ENCODE data around the gene SUN1. TPM values are rescaled to one million over a fixed set of nuclear protein-coding genes. Genes with fewer than 3 reads are reported as not detected.

The SUN1 gene
- total and polyA plus RNA-seq, 10 of the 15 experiments (the other 5 are each of a cell fraction or from before 2014, with no cell fraction given), result 27.8 to 107 (median 65.8) TPM

DNA sequence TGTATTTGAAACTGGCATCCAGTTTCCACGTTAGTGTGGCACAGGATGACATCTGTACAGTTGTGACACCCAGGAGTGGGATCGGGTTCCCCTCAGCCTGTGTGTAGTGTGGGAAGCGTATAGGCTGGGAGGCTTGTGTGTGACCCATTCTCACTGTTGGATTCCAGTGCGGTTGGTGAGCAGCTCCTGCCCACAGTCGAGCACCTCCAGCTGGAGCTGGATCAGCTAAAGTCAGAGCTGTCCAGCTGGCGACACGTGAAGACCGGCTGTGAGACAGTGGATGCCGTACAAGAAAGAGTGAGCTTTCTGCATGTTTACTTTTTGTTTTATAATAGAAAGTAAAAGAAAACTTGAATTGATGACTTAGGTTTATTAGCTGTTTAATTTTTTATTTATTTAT lies 25.4 kb downstream of the SUN1 start:
- no peak for FAIRE-seq
- ChIA-PET CTCF (interaction anchor here (1.9 kb wide), 1 partner anchor 16 kb away, joined by 7 read pairs; no protein-coding TSS in a partner anchor), POLR2A (no interaction called here), SMC1A (ENCODE audit: uncharacterized antibody, unreplicated experiment) (interaction anchor here (0.6 kb wide), 1 partner anchor 360 kb away, joined by 3 read pairs; no protein-coding TSS in a partner anchor), RAD21 (ENCODE audit: unreplicated experiment) (no interaction called here)
- BruUV-seq (replicated peaks), result no TSS peak
- no peaks in the 10 kb centered on the region for H3K79me2 ChIP-seq (ENCODE audit: control insufficient read depth, insufficient read depth, low read length)
- in situ Hi-C loops (cut with MboI) (no loop called here), intact Hi-C loops (cut with micrococcal nuclease; ENCODE audit: unreplicated experiment) (no loop called here)
- H3K27ac ChIP-seq (ENCODE audit: control insufficient read depth, insufficient read depth), result no peak overlapping the region
- no peak overlapping the region for H3K9ac ChIP-seq (ENCODE audit: control insufficient read depth, insufficient read depth, low read length)
- H3K4me3 ChIP-seq, result no peak overlapping the region
- no peak for DNase-seq (ENCODE audit: low read depth, low spot score)
- no peak for ATAC-seq
- H3K36me3 ChIP-seq (ENCODE audit: control insufficient read depth in 2 of 2, insufficient read depth in 2 of 2, low read length in 1 of 2), result peaks cover 35 to 55% of the 10 kb centered on the region in 2 experiments
- no peaks in the 10 kb centered on the region for H3K4me1 ChIP-seq (ENCODE audit: control insufficient read depth, insufficient read depth, low read length)
- H2AFZ ChIP-seq (ENCODE audit: control insufficient read depth, low read depth, low read length), result no peak overlapping the region
- H3K4me2 ChIP-seq (ENCODE audit: control insufficient read depth, insufficient read depth), result no peak overlapping the region
- 98% methylated on average over 9 of the region's 9 CpGs for WGBS (ENCODE audit: insufficient coverage, insufficient replicate concordance, low lambda C conversion rate, missing lambda C conversion rate)
- no peak for TF ChIP-seq SUPT20H (IDR thresholded peaks at IDR 0.05; ENCODE audit: borderline replicate concordance, control insufficient read depth, low read depth, low read length)
- no peaks in the 10 kb centered on the region for H3K27me3 ChIP-seq (replicated peaks in 1 of 2; ENCODE audit: control insufficient read depth in 2 of 2, insufficient read depth in 2 of 2, low read length in 1 of 2)
- no peaks in the 10 kb centered on the region for H4K20me1 ChIP-seq (ENCODE audit: control insufficient read depth, insufficient read depth)
- H3K9me3 ChIP-seq (replicated peaks; ENCODE audit: control insufficient read depth, insufficient read depth, low read length), result no peaks in the 10 kb centered on the region

DNA sequence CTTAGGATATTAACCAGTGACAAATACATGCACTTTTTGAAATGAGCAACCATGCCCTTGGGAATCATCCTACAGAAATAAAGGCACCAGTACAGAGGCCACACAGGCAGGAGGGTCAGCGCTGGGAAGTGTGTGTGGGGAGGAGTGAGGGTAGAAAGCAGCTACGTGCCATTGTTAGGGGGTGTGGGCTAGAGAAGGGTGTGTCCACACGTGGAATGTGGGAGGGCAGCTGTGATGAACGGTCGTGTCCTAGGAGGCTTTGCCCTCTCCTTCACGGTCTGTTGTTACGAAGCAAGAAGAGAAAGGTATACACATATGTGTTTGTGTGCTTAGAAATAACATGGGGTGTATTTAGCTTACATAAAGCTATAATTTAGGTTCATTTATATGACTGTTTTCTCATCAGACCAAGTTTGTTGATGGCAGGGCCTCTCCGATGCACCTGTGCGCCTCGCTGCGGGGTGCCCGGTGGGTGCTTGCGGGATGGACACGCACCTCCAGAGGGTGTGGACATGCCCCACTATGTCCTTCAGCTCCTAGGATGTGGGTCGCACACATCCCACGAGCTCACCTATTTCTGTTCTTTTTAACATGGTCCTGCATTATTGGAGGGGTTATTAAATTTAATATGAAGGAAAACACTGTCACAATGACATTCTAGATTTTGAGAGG lies 27.2 kb downstream of the SUN1 start:
- WGBS (ENCODE audit: insufficient coverage, insufficient replicate concordance, low lambda C conversion rate, missing lambda C conversion rate), result 94% methylated on average over 16 of the region's 16 CpGs
- Histone ChIP-seq H4K20me1 (ENCODE audit: control insufficient read depth, insufficient read depth) (no peaks in the 10 kb centered on the region), H3K79me2 (ENCODE audit: control insufficient read depth, insufficient read depth, low read length) (no peaks in the 10 kb centered on the region), H3K4me3 (no peak overlapping the region), H3K9me3 (replicated peaks; ENCODE audit: control insufficient read depth, insufficient read depth, low read length) (no peaks in the 10 kb centered on the region), H2AFZ (ENCODE audit: control insufficient read depth, low read depth, low read length) (no peak overlapping the region), H3K27ac (ENCODE audit: control insufficient read depth, insufficient read depth) (no peak overlapping the region), H3K4me2 (ENCODE audit: control insufficient read depth, insufficient read depth) (no peak overlapping the region), H3K27me3 (replicated peaks in 1 of 2; ENCODE audit: control insufficient read depth in 2 of 2, insufficient read depth in 2 of 2, low read length in 1 of 2) (no peaks in the 10 kb centered on the region), H3K4me1 (ENCODE audit: control insufficient read depth, insufficient read depth, low read length) (no peaks in the 10 kb centered on the region), H3K9ac (ENCODE audit: control insufficient read depth, insufficient read depth, low read length) (no peak overlapping the region), H3K36me3 (ENCODE audit: control insufficient read depth in 2 of 2, insufficient read depth in 2 of 2, low read length in 1 of 2) (peaks cover 24 to 53% of the 10 kb centered on the region in 2 experiments)
- ChIA-PET POLR2A (no interaction called here), CTCF (no interaction called here), RAD21 (ENCODE audit: unreplicated experiment) (no interaction called here), SMC1A (ENCODE audit: uncharacterized antibody, unreplicated experiment) (no interaction called here)
- DNase-seq (ENCODE audit: low read depth, low spot score) (no peak), FAIRE-seq (no peak), ATAC-seq (no peak)
- BruUV-seq (replicated peaks), result no TSS peak
- intact Hi-C loops (cut with micrococcal nuclease; ENCODE audit: unreplicated experiment), result no loop called here
- no peak for TF ChIP-seq POLR2AphosphoS2 (IDR thresholded peaks at IDR 0.05; ENCODE audit: low read depth, low read length)
- no peak for TF ChIP-seq SIN3A (IDR thresholded peaks at IDR 0.05; ENCODE audit: low read depth, low read length)
- no peak for TF ChIP-seq GABPA (IDR thresholded peaks at IDR 0.05; ENCODE audit: low read depth)
- no peak for TF ChIP-seq NR2C2 (IDR thresholded peaks at IDR 0.05; ENCODE audit: borderline replicate concordance, control insufficient read depth, insufficient read length, low read depth)
- TF ChIP-seq RB1 (IDR thresholded peaks at IDR 0.05; ENCODE audit: borderline replicate concordance), result no peak
- no peak for TF ChIP-seq NR2F1 (conservative IDR thresholded peaks at IDR 0.05)
- no peak for TF ChIP-seq CREM (IDR thresholded peaks at IDR 0.05; ENCODE audit: low read depth)
- TF ChIP-seq, protein P1, sequence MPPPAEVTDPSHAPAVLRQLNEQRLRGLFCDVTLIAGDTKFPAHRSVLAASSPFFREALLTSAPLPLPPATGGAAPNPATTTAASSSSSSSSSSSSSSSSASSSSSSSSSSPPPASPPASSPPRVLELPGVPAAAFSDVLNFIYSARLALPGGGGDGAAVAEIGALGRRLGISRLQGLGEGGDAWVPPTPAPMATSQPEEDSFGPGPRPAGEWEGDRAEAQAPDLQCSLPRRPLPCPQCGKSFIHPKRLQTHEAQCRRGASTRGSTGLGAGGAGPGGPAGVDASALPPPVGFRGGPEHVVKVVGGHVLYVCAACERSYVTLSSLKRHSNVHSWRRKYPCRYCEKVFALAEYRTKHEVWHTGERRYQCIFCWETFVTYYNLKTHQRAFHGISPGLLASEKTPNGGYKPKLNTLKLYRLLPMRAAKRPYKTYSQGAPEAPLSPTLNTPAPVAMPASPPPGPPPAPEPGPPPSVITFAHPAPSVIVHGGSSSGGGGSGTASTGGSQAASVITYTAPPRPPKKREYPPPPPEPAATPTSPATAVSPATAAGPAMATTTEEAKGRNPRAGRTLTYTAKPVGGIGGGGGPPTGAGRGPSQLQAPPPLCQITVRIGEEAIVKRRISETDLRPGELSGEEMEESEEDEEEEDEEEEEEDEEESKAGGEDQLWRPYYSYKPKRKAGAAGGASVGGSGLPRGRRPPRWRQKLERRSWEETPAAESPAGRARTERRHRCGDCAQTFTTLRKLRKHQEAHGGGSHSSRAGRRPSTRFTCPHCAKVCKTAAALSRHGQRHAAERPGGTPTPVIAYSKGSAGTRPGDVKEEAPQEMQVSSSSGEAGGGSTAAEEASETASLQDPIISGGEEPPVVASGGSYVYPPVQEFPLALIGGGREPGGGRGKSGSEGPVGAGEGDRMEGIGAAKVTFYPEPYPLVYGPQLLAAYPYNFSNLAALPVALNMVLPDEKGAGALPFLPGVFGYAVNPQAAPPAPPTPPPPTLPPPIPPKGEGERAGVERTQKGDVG (CRISPR knock-in tag; IDR thresholded peaks at IDR 0.05), result no peak
- TF ChIP-seq EP300 (IDR thresholded peaks at IDR 0.05; ENCODE audit: borderline replicate concordance in 1 of 2, control insufficient read depth in 1 of 2, low read depth in 2 of 2, low read length in 2 of 2), result no peak
- in situ Hi-C loops (cut with MboI), result no loop called here
